ENCODE measurements around the gene AMOTL2.

DNA sequence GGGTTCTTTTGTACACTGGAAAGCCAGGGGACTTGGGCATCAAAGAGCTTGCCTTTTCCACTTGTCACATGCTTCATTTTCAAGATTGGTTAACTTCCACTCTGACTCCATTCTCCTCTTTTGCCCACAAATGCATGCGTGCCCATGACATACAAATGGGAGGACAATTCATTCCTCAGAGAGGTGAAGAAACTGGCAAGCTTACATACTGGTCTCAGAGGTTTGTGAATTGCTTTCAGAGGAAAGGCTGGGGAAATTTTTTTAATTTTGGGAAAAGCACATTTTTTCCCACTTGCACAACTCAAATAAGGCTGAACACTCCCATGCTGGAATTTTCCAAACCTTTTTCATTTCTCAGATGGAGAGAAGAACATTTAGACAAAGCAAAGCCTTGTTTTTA lies 20.9 kb upstream of the AMOTL2 start:
- TF ChIP-seq, protein P1, sequence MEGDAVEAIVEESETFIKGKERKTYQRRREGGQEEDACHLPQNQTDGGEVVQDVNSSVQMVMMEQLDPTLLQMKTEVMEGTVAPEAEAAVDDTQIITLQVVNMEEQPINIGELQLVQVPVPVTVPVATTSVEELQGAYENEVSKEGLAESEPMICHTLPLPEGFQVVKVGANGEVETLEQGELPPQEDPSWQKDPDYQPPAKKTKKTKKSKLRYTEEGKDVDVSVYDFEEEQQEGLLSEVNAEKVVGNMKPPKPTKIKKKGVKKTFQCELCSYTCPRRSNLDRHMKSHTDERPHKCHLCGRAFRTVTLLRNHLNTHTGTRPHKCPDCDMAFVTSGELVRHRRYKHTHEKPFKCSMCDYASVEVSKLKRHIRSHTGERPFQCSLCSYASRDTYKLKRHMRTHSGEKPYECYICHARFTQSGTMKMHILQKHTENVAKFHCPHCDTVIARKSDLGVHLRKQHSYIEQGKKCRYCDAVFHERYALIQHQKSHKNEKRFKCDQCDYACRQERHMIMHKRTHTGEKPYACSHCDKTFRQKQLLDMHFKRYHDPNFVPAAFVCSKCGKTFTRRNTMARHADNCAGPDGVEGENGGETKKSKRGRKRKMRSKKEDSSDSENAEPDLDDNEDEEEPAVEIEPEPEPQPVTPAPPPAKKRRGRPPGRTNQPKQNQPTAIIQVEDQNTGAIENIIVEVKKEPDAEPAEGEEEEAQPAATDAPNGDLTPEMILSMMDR (IDR thresholded peaks at IDR 0.05; ENCODE audit: insufficient read depth, low read length, poor library complexity, severe bottlenecking): no peak
- TF ChIP-seq EZH2phosphoT487 (conservative IDR thresholded peaks at IDR 0.05; ENCODE audit: low read length): no peak

All from SU-DHL-6 (cell line).